Naive thymus-derived CD4-positive, alpha-beta T cell (primary cell): ENCODE results near the gene WDR31. TPM values are rescaled to one million over a fixed set of nuclear protein-coding genes. Genes with fewer than 3 reads are reported as not detected.

ENCODE experiments used
- ATAC-seq: fragments of 150-1000 bp; cut with Tn5 transposase; 2 replicates; pipeline ENCODE4 v1.10.0; 2021; ENCODE audit warnings: mild to moderate bottlenecking, moderate library complexity
- CTCF ChIA-PET: fragments of 350-600 bp; sonication (Branson Sonifier 250); formaldehyde crosslinking; loops from one replicate; lab custom pipeline; 2021; ENCODE audit warnings: antibody characterized with exemption; lab: Charles Lee
- POLR2A ChIA-PET: fragments of 350-600 bp; sonication (Branson Sonifier 250); formaldehyde crosslinking; loops from one replicate; lab custom pipeline; 2021; ENCODE audit warnings: antibody characterized with exemption, inconsistent platforms; lab: Charles Lee
- DNase-seq, 9 donors: peaks; one replicate each; pipeline versions ENCODE4 v3.0.0 to v3.0.0-alpha.2; 2020 to 2022; ENCODE audit warnings: mixed read lengths in 1 of 9
- H3K27ac ChIP-seq: one replicate; pipeline ENCODE4 v1.7.0; 2013; ENCODE audit warnings: mild to moderate bottlenecking, low read depth, low read length, moderate library complexity
- H3K27me3 ChIP-seq, 2 donors: one replicate each; pipeline ENCODE4 v1.7.0; 2013; ENCODE audit warnings: low read length in 2 of 2, mild to moderate bottlenecking in 2 of 2, moderate library complexity in 2 of 2; ENCODE audit not compliant: control insufficient read depth in 2 of 2, insufficient read depth in 2 of 2
- H3K36me3 ChIP-seq, 3 experiments: 1 replicate in 2 of 3; 2 replicates in 1 of 3; pipeline ENCODE4 v1.7.0; 2013; ENCODE audit warnings: low read length in 3 of 3, mild to moderate bottlenecking in 3 of 3, moderate library complexity in 1 of 3; ENCODE audit not compliant: insufficient read depth in 3 of 3, control insufficient read depth in 2 of 3
- H3K4me1 ChIP-seq, 2 donors: one replicate each; pipeline ENCODE4 v1.7.0; 2013; ENCODE audit warnings: low read length in 2 of 2, mild to moderate bottlenecking in 2 of 2, moderate library complexity in 1 of 2; ENCODE audit not compliant: control insufficient read depth in 2 of 2, insufficient read depth in 2 of 2
- H3K4me3 ChIP-seq: 2 replicates; pipeline ENCODE4 v1.7.0; 2013; ENCODE audit warnings: mild to moderate bottlenecking, low read length
- H3K9me3 ChIP-seq, 3 experiments: 1 replicate in 2 of 3; 2 replicates in 1 of 3; pipeline ENCODE4 v1.7.0; 2013; ENCODE audit warnings: low read length in 3 of 3; ENCODE audit not compliant: control insufficient read depth in 2 of 3
- H3K27ac Mint-ChIP-seq, 9 donors: one replicate each; pipeline ENCODE4 v1.8.0; 2020 to 2022; ENCODE audit warnings: mixed read lengths in 9 of 9, mild to moderate bottlenecking in 8 of 9, moderate library complexity in 5 of 9, inconsistent platforms in 2 of 9
- H3K27me3 Mint-ChIP-seq, 5 donors: one replicate each; pipeline ENCODE4 v1.8.0; 2021 to 2022; ENCODE audit warnings: mixed read lengths in 5 of 5, mild to moderate bottlenecking in 1 of 5
- H3K36me3 Mint-ChIP-seq, 5 donors: one replicate each; pipeline ENCODE4 v1.8.0; 2020 to 2022; ENCODE audit warnings: mixed read lengths in 5 of 5, mild to moderate bottlenecking in 3 of 5, inconsistent platforms in 1 of 5
- H3K4me1 Mint-ChIP-seq, 7 donors: one replicate each; pipeline ENCODE4 v1.8.0; 2020 to 2022; ENCODE audit warnings: mixed read lengths in 7 of 7, mild to moderate bottlenecking in 3 of 7, inconsistent platforms in 1 of 7
- H3K4me3 Mint-ChIP-seq, 10 donors: one replicate each; pipeline ENCODE4 v1.8.0; 2020 to 2022; ENCODE audit warnings: mild to moderate bottlenecking in 10 of 10, mixed read lengths in 10 of 10, moderate library complexity in 6 of 10, inconsistent platforms in 2 of 10
- H3K9me3 Mint-ChIP-seq, 11 donors: one replicate each; pipeline ENCODE4 v1.8.0; 2020 to 2022; ENCODE audit warnings: mixed read lengths in 11 of 11, mild to moderate bottlenecking in 4 of 11, inconsistent platforms in 1 of 11, moderate library complexity in 1 of 11
- intact Hi-C, 2 donors: fragments of 100-400 bp; cut with micrococcal nuclease; formaldehyde crosslinking; loops; one replicate each; pipeline ENCODE4 v1.15.1; 2023
- polyA plus RNA-seq, 2 donors: library from polyadenylated mRNA; unstranded; fragments of 300-500 nt; fragmentation: Illumina TruSeq; gene quantifications; one replicate each; pipeline ENCODE4 v1.2.3, GENCODE V29; 2021
- total RNA-seq, 6 experiments: library from RNA in 5 of 6; stranded (reverse) in 5 of 6; gene quantifications; 1 replicate in 5 of 6; 2 replicates in 1 of 6; pipeline ENCODE4 v1.2.3 and lab custom pipeline; 2021 to 2026

Gene WDR31
- total and polyA plus RNA-seq, 7 experiments from 2014 or later = 0.27 to 1.7 (median 1.0) TPM

GRCh38 chr9:113360242-113360842 is 20.3 kb upstream of the WDR31 start:
- ChIA-PET POLR2A (no interaction called here), CTCF (no interaction called here)
- no peak overlapping the region for H3K4me3 Mint-ChIP-seq
- H3K4me3 ChIP-seq = no peak overlapping the region
- DNase-seq = no peak
- H3K9me3 ChIP-seq = no peaks in the 10 kb centered on the region
- no peak overlapping the region for H3K27ac ChIP-seq
- peaks cover 0 to 4% (median 0%) of the 10 kb centered on the region in 5 donors for H3K27me3 Mint-ChIP-seq
- no peak overlapping the region for H3K27ac Mint-ChIP-seq
- no peaks in the 10 kb centered on the region for H3K9me3 Mint-ChIP-seq
- H3K36me3 Mint-ChIP-seq = peaks cover 0 to 10% (median 0%) of the 10 kb centered on the region in 5 donors
- no peaks in the 10 kb centered on the region for H3K27me3 ChIP-seq
- intact Hi-C loops = no loop called here
- ATAC-seq = no peak
- no peaks in the 10 kb centered on the region for H3K36me3 ChIP-seq
- peaks cover 0 to 3% (median 0%) of the 10 kb centered on the region in 7 donors for H3K4me1 Mint-ChIP-seq
- no peaks in the 10 kb centered on the region for H3K4me1 ChIP-seq

- H3K4me3 Mint-ChIP-seq = no peak overlapping the region
- Histone ChIP-seq H3K9me3 (no peaks in the 10 kb centered on the region), H3K4me3 (no peak overlapping the region), H3K27ac (no peak overlapping the region), H3K36me3 (no peaks in the 10 kb centered on the region), H3K27me3 (no peaks in the 10 kb centered on the region), H3K4me1 (no peaks in the 10 kb centered on the region)
- H3K36me3 Mint-ChIP-seq = peaks cover 0 to 10% (median 0%) of the 10 kb centered on the region in 5 donors
- no peaks in the 10 kb centered on the region for H3K9me3 Mint-ChIP-seq
- ATAC-seq = no peak
- H3K27ac Mint-ChIP-seq = no peak overlapping the region
- peaks cover 0 to 3% (median 0%) of the 10 kb centered on the region in 7 donors for H3K4me1 Mint-ChIP-seq
- intact Hi-C loops = no loop called here
- DNase-seq = no peak
- ChIA-PET CTCF (interaction anchor here (0.9 kb wide), 1 partner anchor 9 kb away, joined by 3 read pairs; no protein-coding TSS in a partner anchor), POLR2A (no interaction called here)
- peaks cover 0 to 4% (median 0%) of the 10 kb centered on the region in 5 donors for H3K27me3 Mint-ChIP-seq
These were observed 19.3 kb upstream of the WDR31 start for GRCh38 chr9:113359385-113359784.

GRCh38 chr9:113356686-113357292 is 16.7 kb upstream of the WDR31 start:
- H3K9me3 Mint-ChIP-seq = no peaks in the 10 kb centered on the region
- H3K4me1 ChIP-seq = no peaks in the 10 kb centered on the region
- H3K27me3 ChIP-seq = no peaks in the 10 kb centered on the region
- no peak for ATAC-seq
- POLR2A ChIA-PET = no interaction called here
- no peak overlapping the region for H3K27ac ChIP-seq
- DNase-seq = no peak
- peaks cover 0 to 12% (median 0%) of the 10 kb centered on the region in 5 donors for H3K36me3 Mint-ChIP-seq
- H3K27me3 Mint-ChIP-seq = peaks cover 0 to 20% (median 17%) of the 10 kb centered on the region in 5 donors
- no peaks in the 10 kb centered on the region for H3K36me3 ChIP-seq
- H3K4me3 Mint-ChIP-seq = no peak overlapping the region
- CTCF ChIA-PET = no interaction called here
- H3K4me1 Mint-ChIP-seq = peaks cover 0 to 10% (median 0%) of the 10 kb centered on the region in 7 donors
- intact Hi-C loops = no loop called here
- no peaks in the 10 kb centered on the region for H3K9me3 ChIP-seq
- H3K27ac Mint-ChIP-seq = no peak overlapping the region
- H3K4me3 ChIP-seq = no peak overlapping the region

GRCh38 chr9:113355040-113355596 is 15.0 kb upstream of the WDR31 start:
- Histone ChIP-seq H3K27me3 (peaks cover 0 to 2% of the 10 kb centered on the region in 2 donors), H3K4me1 (peaks cover 5 to 11% of the 10 kb centered on the region in 2 donors), H3K27ac (no peak overlapping the region), H3K9me3 (no peaks in the 10 kb centered on the region), H3K36me3 (no peaks in the 10 kb centered on the region), H3K4me3 (no peak overlapping the region)
- no peak overlapping the region for H3K27ac Mint-ChIP-seq
- CTCF ChIA-PET = no interaction called here
- intact Hi-C loops = no loop called here
- ATAC-seq = no peak
- H3K4me1 Mint-ChIP-seq = peaks cover 9 to 24% (median 14%) of the 10 kb centered on the region in 7 donors
- DNase-seq = no peak
- H3K36me3 Mint-ChIP-seq = peaks cover 0 to 9% (median 0%) of the 10 kb centered on the region in 5 donors
- H3K9me3 Mint-ChIP-seq = peaks cover 0 to 2% (median 0%) of the 10 kb centered on the region in 11 donors
- POLR2A ChIA-PET = no interaction called here
- H3K4me3 Mint-ChIP-seq = no peak overlapping the region
- peaks cover 0 to 35% (median 25%) of the 10 kb centered on the region in 5 donors for H3K27me3 Mint-ChIP-seq

- no peak for ATAC-seq
- peak overlapping the region in 1 of 9 donors; percentile 36 for H3K27ac Mint-ChIP-seq
These were observed 12.3 kb upstream of the WDR31 start for GRCh38 chr9:113352411-113352810.

GRCh38 chr9:113352006-113352405 is 11.9 kb upstream of the WDR31 start:
- H3K4me3 Mint-ChIP-seq = no peak overlapping the region
- peaks cover 0 to 2% (median 0%) of the 10 kb centered on the region in 11 donors for H3K9me3 Mint-ChIP-seq
- peaks cover 10 to 41% (median 21%) of the 10 kb centered on the region in 7 donors for H3K4me1 Mint-ChIP-seq
- intact Hi-C loops = no loop called here
- ATAC-seq = no peak
- H3K27me3 Mint-ChIP-seq = peaks cover 0 to 40% (median 29%) of the 10 kb centered on the region in 5 donors
- H3K36me3 ChIP-seq = no peaks in the 10 kb centered on the region
- H3K4me1 ChIP-seq = peaks cover 13 to 15% of the 10 kb centered on the region in 2 donors
- DNase-seq = no peak
- peaks cover 3 to 5% of the 10 kb centered on the region in 2 donors for H3K27me3 ChIP-seq
- H3K4me3 ChIP-seq = no peak overlapping the region
- H3K27ac Mint-ChIP-seq = peak overlapping the region in 1 of 9 donors; percentile 25
- ChIA-PET CTCF (no interaction called here), POLR2A (no interaction called here)
- peaks cover 0 to 9% (median 0%) of the 10 kb centered on the region in 5 donors for H3K36me3 Mint-ChIP-seq
- H3K27ac ChIP-seq = no peak overlapping the region
- H3K9me3 ChIP-seq = no peaks in the 10 kb centered on the region

More at GRCh38 chr9:113352411-113352810, 12.3 kb upstream of the WDR31 start:
- ChIA-PET CTCF (no interaction called here), POLR2A (interaction anchor here (0.6 kb wide), 1 partner anchor 1181 kb away, joined by 7 read pairs; no protein-coding TSS in a partner anchor)
- Mint-ChIP-seq H3K27me3 (peaks cover 0 to 40% (median 29%) of the 10 kb centered on the region in 5 donors), H3K36me3 (peaks cover 0 to 9% (median 0%) of the 10 kb centered on the region in 5 donors), H3K4me3 (no peak overlapping the region), H3K4me1 (peaks cover 10 to 37% (median 21%) of the 10 kb centered on the region in 7 donors), H3K9me3 (peaks cover 0 to 2% (median 0%) of the 10 kb centered on the region in 11 donors)
- Histone ChIP-seq H3K27me3 (peaks cover 3 to 5% of the 10 kb centered on the region in 2 donors), H3K4me1 (peaks cover 13 to 15% of the 10 kb centered on the region in 2 donors), H3K9me3 (no peaks in the 10 kb centered on the region), H3K36me3 (no peaks in the 10 kb centered on the region), H3K4me3 (no peak overlapping the region), H3K27ac (no peak overlapping the region)
- intact Hi-C loops = no loop called here
- DNase-seq = no peak
